GM18870 (cell line): ENCODE data around the gene AOC3.

Experiments
- ATAC-seq: cut with Tn5 transposase; IDR thresholded peaks from one replicate; pipeline ENCODE4 v1.9.1; 2021; ENCODE audit warnings: moderate library complexity; ENCODE audit not compliant: unreplicated experiment

Gene AOC3

GRCh38 chr17:42850954-42851353 is at the start of gene AOC3:
Gene AOC3 (plus strand): TSS chr17:42851199. CDS start chr17:42851344, 145 bp downstream.
- no peak for ATAC-seq

GRCh38 chr17:42803074-42803883 is 47.7 kb upstream of the AOC3 start:
- no peak for ATAC-seq

- no peak for ATAC-seq
These were observed 46.1 kb upstream of the AOC3 start for GRCh38 chr17:42804918-42805367.

- ATAC-seq = no peak
These were observed 44.8 kb upstream of the AOC3 start for GRCh38 chr17:42806249-42806648.

- no peak for ATAC-seq
These were observed 41.7 kb upstream of the AOC3 start for GRCh38 chr17:42809250-42809649.

GRCh38 chr17:42814633-42815399 is 36.2 kb upstream of the AOC3 start:
- ATAC-seq = no peak

- no peak for ATAC-seq
These were observed 33.1 kb upstream of the AOC3 start for GRCh38 chr17:42817866-42818265.

GRCh38 chr17:42818379-42818778 is 32.6 kb upstream of the AOC3 start:
- no peak for ATAC-seq

GRCh38 chr17:42819939-42820535 is 31.0 kb upstream of the AOC3 start:
- no peak for ATAC-seq

- no peak for ATAC-seq
These were observed 29.8 kb upstream of the AOC3 start for GRCh38 chr17:42821176-42821575.

GRCh38 chr17:42827472-42827871 is 23.5 kb upstream of the AOC3 start:
- no peak for ATAC-seq

GRCh38 chr17:42830971-42831370 is 20.0 kb upstream of the AOC3 start:
- ATAC-seq = no peak

GRCh38 chr17:42832213-42832933 is 18.6 kb upstream of the AOC3 start:
- ATAC-seq = no peak

GRCh38 chr17:42832934-42833766 is 17.8 kb upstream of the AOC3 start, which contains the start of gene PSME3:
Gene PSME3 (plus strand): TSS chr17:42833397. CDS start chr17:42833632, 235 bp downstream.
- ATAC-seq = peak; percentile 70

- ATAC-seq = no peak
These were observed 17.1 kb upstream of the AOC3 start for GRCh38 chr17:42833767-42834422.

- no peak for ATAC-seq
These were observed 15.3 kb upstream of the AOC3 start for GRCh38 chr17:42835732-42836131.

- no peak for ATAC-seq
These were observed 8.9 kb upstream of the AOC3 start for GRCh38 chr17:42841975-42842685.

GRCh38 chr17:42843358-42843934 is 7.6 kb upstream of the AOC3 start:
- ATAC-seq = no peak

GRCh38 chr17:42844271-42844670 is 6.7 kb upstream of the AOC3 start, which contains the start of gene AOC2:
Gene AOC2 (plus strand): TSS chr17:42844580. CDS start chr17:42844627, 47 bp downstream.
- ATAC-seq = no peak
